K562 (cell line): Measurements from ENCODE around the gene TNFAIP1. TPM values are rescaled to one million over a fixed set of nuclear protein-coding genes. Genes with fewer than 3 reads are reported as not detected.

Source experiments
- ATAC-seq: fragments of 200-7000 bp; cut with Tn5 transposase; 3 replicates; pipeline ENCODE4 v1.9.1; 2020; ENCODE audit warnings: moderate library complexity
- BruUV-seq: library from RNA; stranded (reverse); fragments of 400-500 nt; replicated peaks from 2 replicates; lab custom pipeline; 2021; lab: Mats Ljungman, UMichigan
- CTCF ChIA-PET: fragments of 300-600 bp; formaldehyde crosslinking; extraction: SDS; loops from one replicate; lab custom pipeline; 2021; ENCODE audit warnings: low intra/inter-chr PET ratio; lab: Yijun Ruan, JAX
- POLR2A ChIA-PET: fragments of 300-600, 350-650 bp; sonication (Branson Sonifier 250); formaldehyde crosslinking; extraction: SDS; loops from one replicate; lab custom pipeline; 2021; ENCODE audit warnings: antibody characterized with exemption, inconsistent platforms; lab: Yijun Ruan, JAX
- DNase-seq, 4 experiments: peaks; one replicate each; pipeline versions ENCODE4 v3.0.0 to v3.0.0-alpha.2; 2011 to 2018; ENCODE audit warnings: low spot score in 3 of 4, mixed read lengths in 3 of 4; ENCODE audit errors: extremely low read depth in 1 of 4
- FAIRE-seq: peaks from 2 replicates; lab custom pipeline; 2011; peaks lifted over from hg19 to GRCh38; lab: Jason Lieb, UNC
- H2AFZ ChIP-seq: 2 replicates; pipeline ENCODE4 v1.6.0; 2011; ENCODE audit warnings: low read depth, low read length, control low read depth, inconsistent platforms
- H3K27ac ChIP-seq: fragments of 200-600 bp; 3 replicates; pipeline ENCODE4 v1.8.0; 2011; ENCODE audit warnings: low read depth, mild to moderate bottlenecking, control low read depth, inconsistent platforms, low read length, moderate library complexity, mixed read lengths; ENCODE audit errors: extremely low read depth
- H3K27me3 ChIP-seq, 2 experiments: fragments of 300-600 bp in 1 of 2; 2 replicates in 1 of 2; 3 replicates in 1 of 2; pipeline versions ENCODE4 v1.6.0 to v1.8.0; 2011; ENCODE audit warnings: inconsistent platforms in 2 of 2, low read length in 2 of 2, mild to moderate bottlenecking in 1 of 2, mixed read lengths in 1 of 2, moderate library complexity in 1 of 2; ENCODE audit not compliant: control insufficient read depth in 2 of 2, insufficient read depth in 2 of 2
- H3K36me3 ChIP-seq: fragments of 300-600 bp; 3 replicates; pipeline ENCODE4 v1.8.0; 2011; ENCODE audit warnings: mild to moderate bottlenecking, low read length, inconsistent platforms; ENCODE audit not compliant: control insufficient read depth, insufficient read depth
- H3K4me1 ChIP-seq, 2 experiments: fragments of 200-600 bp in 1 of 2; replicated peaks in 1 of 2; 2 replicates in 1 of 2; 3 replicates in 1 of 2; pipeline versions ENCODE4 v1.5.1 to v1.8.0; 2011; ENCODE audit warnings: inconsistent platforms in 2 of 2, low read length in 2 of 2, mild to moderate bottlenecking in 1 of 2, mixed read lengths in 1 of 2, moderate library complexity in 1 of 2; ENCODE audit not compliant: control insufficient read depth in 2 of 2, insufficient read depth in 2 of 2
- H3K4me2 ChIP-seq: 2 replicates; pipeline ENCODE4 v1.6.1; 2011; ENCODE audit warnings: low read length, control low read depth, inconsistent platforms, mixed read lengths; ENCODE audit not compliant: insufficient read depth
- H3K4me3 ChIP-seq: fragments of 200-600 bp; sonication (generic), shearing (Covaris generic); 2 replicates; pipeline ENCODE4 v1.5.1; 2016; ENCODE audit warnings: control low read depth, inconsistent platforms
- H3K79me2 ChIP-seq: fragments of 200-600 bp; 3 replicates; pipeline ENCODE4 v1.8.0; 2011; ENCODE audit warnings: low read length, inconsistent platforms; ENCODE audit not compliant: control insufficient read depth, insufficient read depth
- H3K9ac ChIP-seq, 2 experiments: 2 replicates each; pipeline versions ENCODE4 v1.6.0 to v1.6.1; 2011; ENCODE audit warnings: low read depth in 2 of 2, low read length in 2 of 2, control low read depth in 1 of 2, inconsistent platforms in 1 of 2, mild to moderate bottlenecking in 1 of 2, mixed read lengths in 1 of 2; ENCODE audit not compliant: insufficient read depth in 1 of 2
- H3K9me1 ChIP-seq: one replicate; pipeline ENCODE4 v1.6.0; 2011; ENCODE audit warnings: inconsistent platforms, mild to moderate bottlenecking, low read length, moderate library complexity; ENCODE audit not compliant: control insufficient read depth, insufficient read depth
- H3K9me3 ChIP-seq: replicated peaks from 2 replicates; pipeline ENCODE4 v1.5.1; 2011; ENCODE audit warnings: low read depth, low read length, inconsistent platforms; ENCODE audit not compliant: control insufficient read depth, insufficient read depth
- H4K20me1 ChIP-seq: replicated peaks from 2 replicates; pipeline ENCODE4 v1.6.1; 2011; ENCODE audit warnings: low read length, inconsistent platforms, mixed read lengths; ENCODE audit not compliant: control insufficient read depth, insufficient read depth
- ARID3B ChIP-seq: fragments of 250-450 bp; sonication (Bioruptor Pico); IDR thresholded peaks from 2 replicates; pipeline ENCODE4 v1.4.0; 2020; ENCODE audit warnings: borderline replicate concordance
- CBFA2T3 ChIP-seq: fragments of 450-650 bp; IDR thresholded peaks from 2 replicates; pipeline ENCODE4 v1.6.1; 2017
- E2F4 ChIP-seq: sonication (generic); formaldehyde crosslinking; IDR thresholded peaks from 2 replicates; pipeline ENCODE4 v1.8.0; 2022; ENCODE audit warnings: mild to moderate bottlenecking, low read depth, missing genetic modification reagents
- GATAD2A ChIP-seq: fragments of 450-650 bp; IDR thresholded peaks from 2 replicates; pipeline ENCODE4 v1.6.1; 2017
- HNRNPLL ChIP-seq: fragments of 200-400 bp; formaldehyde crosslinking; IDR thresholded peaks from 2 replicates; pipeline ENCODE4 v1.6.1; 2017; ENCODE audit warnings: low read length, low read depth, mild to moderate bottlenecking; ENCODE audit not compliant: poor library complexity, severe bottlenecking
- LCOR ChIP-seq: sonication (generic); formaldehyde crosslinking; IDR thresholded peaks from 2 replicates; pipeline ENCODE4 v1.8.0; 2022; ENCODE audit warnings: mild to moderate bottlenecking, missing genetic modification reagents
- NCOA2 ChIP-seq, 2 experiments: fragments of 450-650 bp; IDR thresholded peaks; 2 replicates each; pipeline ENCODE4 v1.6.1; 2018; ENCODE audit warnings: mild to moderate bottlenecking in 2 of 2, moderate library complexity in 1 of 2; ENCODE audit not compliant: partially characterized antibody in 2 of 2
- PHB2 ChIP-seq: fragments of 450-650 bp; IDR thresholded peaks from 2 replicates; pipeline ENCODE4 v1.6.1; 2017; ENCODE audit warnings: low read depth
- RAD51 ChIP-seq: fragments of 450-650 bp; IDR thresholded peaks from 2 replicates; pipeline ENCODE4 v1.7.1; 2016; ENCODE audit warnings: low read depth, mild to moderate bottlenecking, borderline replicate concordance
- RFX5 ChIP-seq: IDR thresholded peaks from 2 replicates; pipeline ENCODE4 v1.6.1; 2011; ENCODE audit warnings: low read depth, mild to moderate bottlenecking, improper control_type of control experiment, low read length
- TCF7L2 ChIP-seq: fragments of 150-350 bp; IDR thresholded peaks from 2 replicates; pipeline ENCODE4 v1.6.1; 2016; ENCODE audit warnings: low read depth, mild to moderate bottlenecking, low read length, moderate library complexity
- WGBS: fragments of 100-300 bp; shearing (Covaris generic); methylation state at CpG from one replicate; pipeline ENCODE4 v1.1.6; 2016; ENCODE audit warnings: low coverage, mixed read lengths; ENCODE audit not compliant: insufficient coverage; ENCODE audit errors: missing lambda C conversion rate; 5-methylcytosine and 5-hydroxymethylcytosine counted together
- in situ Hi-C: fragments of 300-500 bp; cut with MboI; formaldehyde crosslinking; loops from 4 replicates; pipeline ENCODE4 v1.15.0; 2018; ENCODE audit warnings: inconsistent platforms, mixed read lengths
- intact Hi-C: fragments of 100-400 bp; cut with micrococcal nuclease; formaldehyde crosslinking; loops from 2 replicates; pipeline ENCODE4 v1.14.2; 2022
- polyA plus RNA-seq, 8 experiments: library from polyadenylated mRNA; depleted of rRNA in 4 of 8; stranded (reverse) in 5 of 8; unstranded in 3 of 8; fragments of >200 nt; fragmentation: Nextera tagmentation in 2 of 8; fragmentation: Illumina TruSeq in 1 of 8; extraction: Ambion mirVana in 2 of 8; extraction: Trizol in 1 of 8; gene quantifications; 2 replicates each; pipeline versions ENCODE4 v1.2.1 to v1.2.3, GENCODE V29; 2011 to 2014; ENCODE audit warnings: inconsistent platforms in 1 of 8, missing spikeins in 1 of 8
- total RNA-seq, 7 experiments: library from RNA; depleted of rRNA in 6 of 7; stranded (reverse); fragments of >200 nt in 6 of 7; fragmentation: Illumina TruSeq in 2 of 7; extraction: Trizol in 2 of 7; gene quantifications; 2 replicates each; pipeline versions ENCODE4 v1.2.1 to v1.2.3, GENCODE V29; 2011 to 2021; ENCODE audit warnings: low replicate concordance in 1 of 7
- TF ChIP-seq, protein P1 (sequence below): fragments of 250-450 bp; sonication (Bioruptor Pico); IDR thresholded peaks from 2 replicates; pipeline ENCODE4 v1.8.0; 2021; ENCODE audit warnings: mild to moderate bottlenecking, moderate library complexity

Gene TNFAIP1
- total and polyA plus RNA-seq, 9 of the 15 experiments (the other 6 are each of a cell fraction or from before 2014, with no cell fraction given): 2.1 to 20.1 (median 8.2) TPM

- POLR2A ChIA-PET: no interaction called here
- H2AFZ ChIP-seq: no peak overlapping the region
- CTCF ChIA-PET: no interaction called here
- TF ChIP-seq GATAD2A (no peak), TCF7L2 (no peak), E2F4 (CRISPR knock-in tag) (no peak), HNRNPLL (no peak), ARID3B (CRISPR knock-in tag) (no peak), PHB2 (no peak), CBFA2T3 (no peak), LCOR (CRISPR knock-in tag) (no peak), RAD51 (no peak), RFX5 (no peak), NCOA2 (IDR thresholded peaks at IDR 0.05; ENCODE audit: partially characterized antibody in 2 of 2) (no peak)
- TF ChIP-seq, protein P1, sequence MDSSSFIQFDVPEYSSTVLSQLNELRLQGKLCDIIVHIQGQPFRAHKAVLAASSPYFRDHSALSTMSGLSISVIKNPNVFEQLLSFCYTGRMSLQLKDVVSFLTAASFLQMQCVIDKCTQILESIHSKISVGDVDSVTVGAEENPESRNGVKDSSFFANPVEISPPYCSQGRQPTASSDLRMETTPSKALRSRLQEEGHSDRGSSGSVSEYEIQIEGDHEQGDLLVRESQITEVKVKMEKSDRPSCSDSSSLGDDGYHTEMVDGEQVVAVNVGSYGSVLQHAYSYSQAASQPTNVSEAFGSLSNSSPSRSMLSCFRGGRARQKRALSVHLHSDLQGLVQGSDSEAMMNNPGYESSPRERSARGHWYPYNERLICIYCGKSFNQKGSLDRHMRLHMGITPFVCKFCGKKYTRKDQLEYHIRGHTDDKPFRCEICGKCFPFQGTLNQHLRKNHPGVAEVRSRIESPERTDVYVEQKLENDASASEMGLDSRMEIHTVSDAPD: no peak
- TF ChIP-seq, all 486 proteins: peak for 0
- 77% methylated on average over 5 of the region's 6 CpGs for WGBS
- peaks cover 51% of the 10 kb centered on the region for H3K36me3 ChIP-seq
- H4K20me1 ChIP-seq: peaks cover 5% of the 10 kb centered on the region; the same call in 1 of the 2 replicates
- no TSS peak for BruUV-seq
- peaks cover 9 to 14% of the 10 kb centered on the region in 2 experiments; a peak in 4 of 5 replicates for H3K4me1 ChIP-seq
- intact Hi-C loops: no loop called here
- in situ Hi-C loops: no loop called here
- ATAC-seq (no peak), FAIRE-seq (no peak), DNase-seq (no peak)
- no peak overlapping the region for H3K4me2 ChIP-seq
- peaks cover 19% of the 10 kb centered on the region for H3K79me2 ChIP-seq
- H3K4me3 ChIP-seq: no peak overlapping the region
- H3K9ac ChIP-seq: no peak overlapping the region
- no peak overlapping the region for H3K27ac ChIP-seq
- no peaks in the 10 kb centered on the region for H3K9me3 ChIP-seq
- peaks cover 2% of the 10 kb centered on the region for H3K9me1 ChIP-seq
- no peaks in the 10 kb centered on the region for H3K27me3 ChIP-seq
Measured at GRCh38 chr17:28340374-28340773, 4.8 kb downstream of the TNFAIP1 start.
